ENCODE measurements around the gene SPEG.

DNA sequence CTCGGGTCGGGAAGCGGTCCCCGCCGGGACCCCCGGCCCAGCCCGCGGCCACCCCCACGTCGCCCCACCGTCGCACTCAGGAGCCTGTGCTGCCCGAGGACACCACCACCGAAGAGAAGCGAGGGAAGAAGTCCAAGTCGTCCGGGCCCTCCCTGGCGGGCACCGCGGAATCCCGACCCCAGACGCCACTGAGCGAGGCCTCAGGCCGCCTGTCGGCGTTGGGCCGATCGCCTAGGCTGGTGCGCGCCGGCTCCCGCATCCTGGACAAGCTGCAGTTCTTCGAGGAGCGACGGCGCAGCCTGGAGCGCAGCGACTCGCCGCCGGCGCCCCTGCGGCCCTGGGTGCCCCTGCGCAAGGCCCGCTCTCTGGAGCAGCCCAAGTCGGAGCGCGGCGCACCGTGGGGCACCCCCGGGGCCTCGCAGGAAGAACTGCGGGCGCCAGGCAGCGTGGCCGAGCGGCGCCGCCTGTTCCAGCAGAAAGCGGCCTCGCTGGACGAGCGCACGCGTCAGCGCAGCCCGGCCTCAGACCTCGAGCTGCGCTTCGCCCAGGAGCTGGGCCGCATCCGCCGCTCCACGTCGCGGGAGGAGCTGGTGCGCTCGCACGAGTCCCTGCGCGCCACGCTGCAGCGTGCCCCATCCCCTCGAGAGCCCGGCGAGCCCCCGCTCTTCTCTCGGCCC, 13.6 kb downstream of the SPEG start:
- TF ChIP-seq, protein P1, sequence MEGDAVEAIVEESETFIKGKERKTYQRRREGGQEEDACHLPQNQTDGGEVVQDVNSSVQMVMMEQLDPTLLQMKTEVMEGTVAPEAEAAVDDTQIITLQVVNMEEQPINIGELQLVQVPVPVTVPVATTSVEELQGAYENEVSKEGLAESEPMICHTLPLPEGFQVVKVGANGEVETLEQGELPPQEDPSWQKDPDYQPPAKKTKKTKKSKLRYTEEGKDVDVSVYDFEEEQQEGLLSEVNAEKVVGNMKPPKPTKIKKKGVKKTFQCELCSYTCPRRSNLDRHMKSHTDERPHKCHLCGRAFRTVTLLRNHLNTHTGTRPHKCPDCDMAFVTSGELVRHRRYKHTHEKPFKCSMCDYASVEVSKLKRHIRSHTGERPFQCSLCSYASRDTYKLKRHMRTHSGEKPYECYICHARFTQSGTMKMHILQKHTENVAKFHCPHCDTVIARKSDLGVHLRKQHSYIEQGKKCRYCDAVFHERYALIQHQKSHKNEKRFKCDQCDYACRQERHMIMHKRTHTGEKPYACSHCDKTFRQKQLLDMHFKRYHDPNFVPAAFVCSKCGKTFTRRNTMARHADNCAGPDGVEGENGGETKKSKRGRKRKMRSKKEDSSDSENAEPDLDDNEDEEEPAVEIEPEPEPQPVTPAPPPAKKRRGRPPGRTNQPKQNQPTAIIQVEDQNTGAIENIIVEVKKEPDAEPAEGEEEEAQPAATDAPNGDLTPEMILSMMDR (conservative IDR thresholded peaks at IDR 0.05; ENCODE audit: low read depth in 2 of 2) = no peak
- TF ChIP-seq POLR2AphosphoS5 (IDR thresholded peaks at IDR 0.05; ENCODE audit: low read depth) = no peak

Data from GM23338 (cell line).